ENCODE measurements around the gene NFYA.

Gene NFYA

GRCh38 chr6:41119508-41119907 lies 46.7 kb downstream of the NFYA start:
- no peak overlapping the region for H3K4me3 ChIP-seq (ENCODE audit: low read depth, low read length)
- no peak for TF ChIP-seq CTCF (IDR thresholded peaks at IDR 0.05; ENCODE audit: borderline replicate concordance, insufficient read depth, low read depth, low read length)

GRCh38 chr6:41120058-41120457 lies 47.3 kb downstream of the NFYA start:
- H3K4me3 ChIP-seq (ENCODE audit: low read depth, low read length), result no peak overlapping the region
- TF ChIP-seq CTCF (IDR thresholded peaks at IDR 0.05; ENCODE audit: borderline replicate concordance, insufficient read depth, low read depth, low read length), result no peak

GRCh38 chr6:41122373-41122772 lies 49.6 kb downstream of the NFYA start:
- TF ChIP-seq CTCF (IDR thresholded peaks at IDR 0.05; ENCODE audit: borderline replicate concordance, insufficient read depth, low read depth, low read length), result no peak
- H3K4me3 ChIP-seq (ENCODE audit: low read depth, low read length), result no peak overlapping the region

- no peak for TF ChIP-seq CTCF (IDR thresholded peaks at IDR 0.05; ENCODE audit: borderline replicate concordance, insufficient read depth, low read depth, low read length)
- H3K4me3 ChIP-seq (ENCODE audit: low read depth, low read length), result no peak overlapping the region
Observed at GRCh38 chr6:41122918-41123317, 50.1 kb downstream of the NFYA start.

GRCh38 chr6:41125282-41125681 lies 52.5 kb downstream of the NFYA start:
- H3K4me3 ChIP-seq (ENCODE audit: low read depth, low read length), result no peak overlapping the region
- TF ChIP-seq CTCF (IDR thresholded peaks at IDR 0.05; ENCODE audit: borderline replicate concordance, insufficient read depth, low read depth, low read length), result no peak

GRCh38 chr6:41132254-41132653 lies 59.5 kb downstream of the NFYA start:
- no peak overlapping the region for H3K4me3 ChIP-seq (ENCODE audit: low read depth, low read length)
- TF ChIP-seq CTCF (IDR thresholded peaks at IDR 0.05; ENCODE audit: borderline replicate concordance, insufficient read depth, low read depth, low read length), result no peak

- no peak for TF ChIP-seq CTCF (IDR thresholded peaks at IDR 0.05; ENCODE audit: borderline replicate concordance, insufficient read depth, low read depth, low read length)
- H3K4me3 ChIP-seq (ENCODE audit: low read depth, low read length), result no peak overlapping the region
Observed at GRCh38 chr6:41135062-41135832, 62.5 kb downstream of the NFYA start.
